ENCODE data around the gene GRHL1.

GRHL1 gene

DNA sequence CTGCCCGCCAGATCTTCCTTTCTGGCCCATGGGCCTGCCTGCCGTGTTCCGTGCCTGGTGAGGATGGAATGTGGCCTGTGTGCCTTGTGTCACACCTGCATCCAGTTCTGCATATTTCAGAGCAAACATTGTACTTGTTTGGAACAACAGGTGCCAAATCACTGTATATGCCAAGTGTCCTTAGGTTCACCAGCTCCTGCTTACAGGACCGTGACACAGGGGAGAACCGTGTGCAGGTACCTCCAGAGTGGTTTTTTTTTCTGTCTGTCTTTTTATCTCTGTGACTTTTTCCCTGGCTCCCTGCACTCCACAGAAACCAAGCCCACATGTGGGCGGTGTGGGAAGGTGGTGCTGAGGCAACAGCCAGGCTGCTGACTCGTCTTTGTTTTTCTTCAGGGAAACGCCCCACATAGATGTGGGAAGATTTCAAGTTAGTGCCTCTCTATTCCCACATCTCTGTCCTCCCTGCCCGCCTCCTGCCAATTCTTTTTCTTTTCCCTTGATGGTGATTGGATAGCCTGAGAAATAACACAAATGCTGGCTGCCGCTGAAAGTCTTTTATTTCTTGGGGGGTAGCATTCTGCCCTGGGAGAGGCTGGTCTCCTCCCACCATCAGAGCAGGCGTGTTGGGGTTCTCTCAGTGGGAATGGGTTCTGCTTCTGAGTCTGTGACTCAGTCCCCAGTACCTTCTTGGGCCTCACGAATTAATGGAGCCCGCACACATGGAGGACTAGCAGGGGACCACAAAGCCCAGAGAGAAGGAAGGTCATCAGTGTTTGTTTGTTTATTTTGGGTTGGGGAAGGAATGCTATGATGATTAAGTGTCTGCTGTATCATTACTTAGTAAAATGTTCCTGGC is 21.4 kb downstream of the GRHL1 start (continued):
- no peak for TF ChIP-seq ZNF654 (tag by site-specific recombination; IDR thresholded peaks at IDR 0.05; ENCODE audit: low read depth)
- no peak for TF ChIP-seq ZSCAN16 (tag by site-specific recombination; IDR thresholded peaks at IDR 0.05)
- TF ChIP-seq ZSCAN23 (tag by site-specific recombination; IDR thresholded peaks at IDR 0.05) = no peak
- no peak for TF ChIP-seq MEIS1 (CRISPR knock-in tag; IDR thresholded peaks at IDR 0.05; ENCODE audit: borderline replicate concordance)
- TF ChIP-seq ZNF223 (tag by site-specific recombination; IDR thresholded peaks at IDR 0.05) = no peak
- peak; percentile 80 for TF ChIP-seq SCRT2 (tag by site-specific recombination; IDR thresholded peaks at IDR 0.05)
- TF ChIP-seq EGR2 (tag by site-specific recombination; IDR thresholded peaks at IDR 0.05; ENCODE audit: low read depth) = peak; percentile 91
- TF ChIP-seq ZNF48 (tag by site-specific recombination; IDR thresholded peaks at IDR 0.05) = no peak
- TF ChIP-seq SP2 (tag by site-specific recombination; IDR thresholded peaks at IDR 0.05) = peak; percentile 32; the same call in 1 of the 2 replicates
- TF ChIP-seq, protein P1, sequence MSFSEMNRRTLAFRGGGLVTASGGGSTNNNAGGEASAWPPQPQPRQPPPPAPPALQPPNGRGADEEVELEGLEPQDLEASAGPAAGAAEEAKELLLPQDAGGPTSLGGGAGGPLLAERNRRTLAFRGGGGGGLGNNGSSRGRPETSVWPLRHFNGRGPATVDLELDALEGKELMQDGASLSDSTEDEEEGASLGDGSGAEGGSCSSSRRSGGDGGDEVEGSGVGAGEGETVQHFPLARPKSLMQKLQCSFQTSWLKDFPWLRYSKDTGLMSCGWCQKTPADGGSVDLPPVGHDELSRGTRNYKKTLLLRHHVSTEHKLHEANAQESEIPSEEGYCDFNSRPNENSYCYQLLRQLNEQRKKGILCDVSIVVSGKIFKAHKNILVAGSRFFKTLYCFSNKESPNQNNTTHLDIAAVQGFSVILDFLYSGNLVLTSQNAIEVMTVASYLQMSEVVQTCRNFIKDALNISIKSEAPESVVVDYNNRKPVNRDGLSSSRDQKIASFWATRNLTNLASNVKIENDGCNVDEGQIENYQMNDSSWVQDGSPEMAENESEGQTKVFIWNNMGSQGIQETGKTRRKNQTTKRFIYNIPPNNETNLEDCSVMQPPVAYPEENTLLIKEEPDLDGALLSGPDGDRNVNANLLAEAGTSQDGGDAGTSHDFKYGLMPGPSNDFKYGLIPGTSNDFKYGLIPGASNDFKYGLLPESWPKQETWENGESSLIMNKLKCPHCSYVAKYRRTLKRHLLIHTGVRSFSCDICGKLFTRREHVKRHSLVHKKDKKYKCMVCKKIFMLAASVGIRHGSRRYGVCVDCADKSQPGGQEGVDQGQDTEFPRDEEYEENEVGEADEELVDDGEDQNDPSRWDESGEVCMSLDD (tag by site-specific recombination; IDR thresholded peaks at IDR 0.05) = no peak
- TF ChIP-seq ZNF132 (tag by site-specific recombination; IDR thresholded peaks at IDR 0.05; ENCODE audit: borderline replicate concordance) = no peak
- no peak for TF ChIP-seq ZNF549 (tag by site-specific recombination; IDR thresholded peaks at IDR 0.05)
- TF ChIP-seq GLIS1 (tag by site-specific recombination; IDR thresholded peaks at IDR 0.05) = no peak
- no peak for TF ChIP-seq ZNF626 (tag by site-specific recombination; IDR thresholded peaks at IDR 0.05)
- TF ChIP-seq ZFHX2 (tag by site-specific recombination; conservative IDR thresholded peaks at IDR 0.05) = peak; percentile 94
- TF ChIP-seq, protein P2, sequence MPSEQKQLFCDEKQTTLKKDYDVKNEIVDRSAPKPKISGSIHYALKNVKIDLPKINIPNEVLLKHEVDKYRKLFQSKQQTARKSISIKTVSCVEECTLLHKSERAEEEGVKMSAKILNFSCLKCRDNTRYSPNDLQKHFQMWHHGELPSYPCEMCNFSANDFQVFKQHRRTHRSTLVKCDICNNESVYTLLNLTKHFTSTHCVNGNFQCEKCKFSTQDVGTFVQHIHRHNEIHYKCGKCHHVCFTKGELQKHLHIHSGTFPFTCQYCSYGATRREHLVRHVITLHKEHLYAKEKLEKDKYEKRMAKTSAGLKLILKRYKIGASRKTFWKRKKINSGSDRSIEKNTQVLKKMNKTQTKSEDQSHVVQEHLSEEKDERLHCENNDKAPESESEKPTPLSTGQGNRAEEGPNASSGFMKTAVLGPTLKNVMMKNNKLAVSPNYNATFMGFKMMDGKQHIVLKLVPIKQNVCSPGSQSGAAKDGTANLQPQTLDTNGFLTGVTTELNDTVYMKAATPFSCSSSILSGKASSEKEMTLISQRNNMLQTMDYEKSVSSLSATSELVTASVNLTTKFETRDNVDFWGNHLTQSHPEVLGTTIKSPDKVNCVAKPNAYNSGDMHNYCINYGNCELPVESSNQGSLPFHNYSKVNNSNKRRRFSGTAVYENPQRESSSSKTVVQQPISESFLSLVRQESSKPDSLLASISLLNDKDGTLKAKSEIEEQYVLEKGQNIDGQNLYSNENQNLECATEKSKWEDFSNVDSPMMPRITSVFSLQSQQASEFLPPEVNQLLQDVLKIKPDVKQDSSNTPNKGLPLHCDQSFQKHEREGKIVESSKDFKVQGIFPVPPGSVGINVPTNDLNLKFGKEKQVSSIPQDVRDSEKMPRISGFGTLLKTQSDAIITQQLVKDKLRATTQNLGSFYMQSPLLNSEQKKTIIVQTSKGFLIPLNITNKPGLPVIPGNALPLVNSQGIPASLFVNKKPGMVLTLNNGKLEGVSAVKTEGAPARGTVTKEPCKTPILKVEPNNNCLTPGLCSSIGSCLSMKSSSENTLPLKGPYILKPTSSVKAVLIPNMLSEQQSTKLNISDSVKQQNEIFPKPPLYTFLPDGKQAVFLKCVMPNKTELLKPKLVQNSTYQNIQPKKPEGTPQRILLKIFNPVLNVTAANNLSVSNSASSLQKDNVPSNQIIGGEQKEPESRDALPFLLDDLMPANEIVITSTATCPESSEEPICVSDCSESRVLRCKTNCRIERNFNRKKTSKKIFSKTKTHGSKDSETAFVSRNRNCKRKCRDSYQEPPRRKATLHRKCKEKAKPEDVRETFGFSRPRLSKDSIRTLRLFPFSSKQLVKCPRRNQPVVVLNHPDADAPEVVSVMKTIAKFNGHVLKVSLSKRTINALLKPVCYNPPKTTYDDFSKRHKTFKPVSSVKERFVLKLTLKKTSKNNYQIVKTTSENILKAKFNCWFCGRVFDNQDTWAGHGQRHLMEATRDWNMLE (tag by site-specific recombination; conservative IDR thresholded peaks at IDR 0.05; ENCODE audit: low read depth) = no peak
- peak; percentile 40 for TF ChIP-seq SP3 (tag by site-specific recombination; IDR thresholded peaks at IDR 0.05)
- peak; percentile 41; the same call in 1 of the 2 replicates for TF ChIP-seq KLF1 (tag by site-specific recombination; IDR thresholded peaks at IDR 0.05)
- TF ChIP-seq, protein P3, sequence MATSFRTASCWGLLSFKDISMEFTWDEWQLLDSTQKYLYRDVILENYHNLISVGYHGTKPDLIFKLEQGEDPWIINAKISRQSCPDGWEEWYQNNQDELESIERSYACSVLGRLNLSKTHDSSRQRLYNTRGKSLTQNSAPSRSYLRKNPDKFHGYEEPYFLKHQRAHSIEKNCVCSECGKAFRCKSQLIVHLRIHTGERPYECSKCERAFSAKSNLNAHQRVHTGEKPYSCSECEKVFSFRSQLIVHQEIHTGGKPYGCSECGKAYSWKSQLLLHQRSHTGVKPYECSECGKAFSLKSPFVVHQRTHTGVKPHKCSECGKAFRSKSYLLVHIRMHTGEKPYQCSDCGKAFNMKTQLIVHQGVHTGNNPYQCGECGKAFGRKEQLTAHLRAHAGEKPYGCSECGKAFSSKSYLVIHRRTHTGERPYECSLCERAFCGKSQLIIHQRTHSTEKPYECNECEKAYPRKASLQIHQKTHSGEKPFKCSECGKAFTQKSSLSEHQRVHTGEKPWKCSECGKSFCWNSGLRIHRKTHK (tag by site-specific recombination; IDR thresholded peaks at IDR 0.05) = no peak
- TF ChIP-seq KLF9 (tag by site-specific recombination; IDR thresholded peaks at IDR 0.05; ENCODE audit: low read depth) = no peak
- TF ChIP-seq ZNF221 (tag by site-specific recombination; IDR thresholded peaks at IDR 0.05; ENCODE audit: borderline replicate concordance) = no peak
- TF ChIP-seq, protein P4, sequence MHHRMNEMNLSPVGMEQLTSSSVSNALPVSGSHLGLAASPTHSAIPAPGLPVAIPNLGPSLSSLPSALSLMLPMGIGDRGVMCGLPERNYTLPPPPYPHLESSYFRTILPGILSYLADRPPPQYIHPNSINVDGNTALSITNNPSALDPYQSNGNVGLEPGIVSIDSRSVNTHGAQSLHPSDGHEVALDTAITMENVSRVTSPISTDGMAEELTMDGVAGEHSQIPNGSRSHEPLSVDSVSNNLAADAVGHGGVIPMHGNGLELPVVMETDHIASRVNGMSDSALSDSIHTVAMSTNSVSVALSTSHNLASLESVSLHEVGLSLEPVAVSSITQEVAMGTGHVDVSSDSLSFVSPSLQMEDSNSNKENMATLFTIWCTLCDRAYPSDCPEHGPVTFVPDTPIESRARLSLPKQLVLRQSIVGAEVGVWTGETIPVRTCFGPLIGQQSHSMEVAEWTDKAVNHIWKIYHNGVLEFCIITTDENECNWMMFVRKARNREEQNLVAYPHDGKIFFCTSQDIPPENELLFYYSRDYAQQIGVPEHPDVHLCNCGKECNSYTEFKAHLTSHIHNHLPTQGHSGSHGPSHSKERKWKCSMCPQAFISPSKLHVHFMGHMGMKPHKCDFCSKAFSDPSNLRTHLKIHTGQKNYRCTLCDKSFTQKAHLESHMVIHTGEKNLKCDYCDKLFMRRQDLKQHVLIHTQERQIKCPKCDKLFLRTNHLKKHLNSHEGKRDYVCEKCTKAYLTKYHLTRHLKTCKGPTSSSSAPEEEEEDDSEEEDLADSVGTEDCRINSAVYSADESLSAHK (tag by site-specific recombination; IDR thresholded peaks at IDR 0.05) = no peak
- TF ChIP-seq, protein P5, sequence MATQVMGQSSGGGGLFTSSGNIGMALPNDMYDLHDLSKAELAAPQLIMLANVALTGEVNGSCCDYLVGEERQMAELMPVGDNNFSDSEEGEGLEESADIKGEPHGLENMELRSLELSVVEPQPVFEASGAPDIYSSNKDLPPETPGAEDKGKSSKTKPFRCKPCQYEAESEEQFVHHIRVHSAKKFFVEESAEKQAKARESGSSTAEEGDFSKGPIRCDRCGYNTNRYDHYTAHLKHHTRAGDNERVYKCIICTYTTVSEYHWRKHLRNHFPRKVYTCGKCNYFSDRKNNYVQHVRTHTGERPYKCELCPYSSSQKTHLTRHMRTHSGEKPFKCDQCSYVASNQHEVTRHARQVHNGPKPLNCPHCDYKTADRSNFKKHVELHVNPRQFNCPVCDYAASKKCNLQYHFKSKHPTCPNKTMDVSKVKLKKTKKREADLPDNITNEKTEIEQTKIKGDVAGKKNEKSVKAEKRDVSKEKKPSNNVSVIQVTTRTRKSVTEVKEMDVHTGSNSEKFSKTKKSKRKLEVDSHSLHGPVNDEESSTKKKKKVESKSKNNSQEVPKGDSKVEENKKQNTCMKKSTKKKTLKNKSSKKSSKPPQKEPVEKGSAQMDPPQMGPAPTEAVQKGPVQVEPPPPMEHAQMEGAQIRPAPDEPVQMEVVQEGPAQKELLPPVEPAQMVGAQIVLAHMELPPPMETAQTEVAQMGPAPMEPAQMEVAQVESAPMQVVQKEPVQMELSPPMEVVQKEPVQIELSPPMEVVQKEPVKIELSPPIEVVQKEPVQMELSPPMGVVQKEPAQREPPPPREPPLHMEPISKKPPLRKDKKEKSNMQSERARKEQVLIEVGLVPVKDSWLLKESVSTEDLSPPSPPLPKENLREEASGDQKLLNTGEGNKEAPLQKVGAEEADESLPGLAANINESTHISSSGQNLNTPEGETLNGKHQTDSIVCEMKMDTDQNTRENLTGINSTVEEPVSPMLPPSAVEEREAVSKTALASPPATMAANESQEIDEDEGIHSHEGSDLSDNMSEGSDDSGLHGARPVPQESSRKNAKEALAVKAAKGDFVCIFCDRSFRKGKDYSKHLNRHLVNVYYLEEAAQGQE (tag by site-specific recombination; IDR thresholded peaks at IDR 0.05) = no peak
- no peak for TF ChIP-seq ZNF600 (tag by site-specific recombination; IDR thresholded peaks at IDR 0.05)
